Breast epithelium (tissue), 4 donors: Measurements from ENCODE around the gene FAM131C. TPM values are rescaled to one million over a fixed set of nuclear protein-coding genes. Genes with fewer than 3 reads are reported as not detected.

Experiments used
- DNase-seq, 2 donors: peaks; one replicate each; pipeline ENCODE4 v3.0.0-alpha.2; 2019; ENCODE audit warnings: low spot score in 2 of 2
- H3K27ac ChIP-seq, 2 donors: fragments of 200-600 bp; sonication (generic) in 1 of 2; one replicate each; pipeline ENCODE4 v1.5.1; 2016 to 2019; ENCODE audit warnings: mild to moderate bottlenecking in 1 of 2
- H3K27me3 ChIP-seq, 2 donors: fragments of 200-600 bp; sonication (generic) in 1 of 2; one replicate each; pipeline versions ENCODE4 v1.5.1 to v1.6.0; 2017 to 2019; ENCODE audit warnings: control low read depth in 1 of 2, mild to moderate bottlenecking in 1 of 2
- H3K36me3 ChIP-seq: fragments of 200-600 bp; one replicate; pipeline ENCODE4 v1.5.1; 2019
- H3K4me1 ChIP-seq, 2 donors: fragments of 200-600 bp; sonication (generic); one replicate each; pipeline ENCODE4 v1.5.1; 2016 to 2019; ENCODE audit warnings: control low read depth in 1 of 2
- H3K4me3 ChIP-seq, 3 donors: fragments of 200-600 bp; sonication (generic); 1 replicate in 2 of 3; 2 replicates in 1 of 3; pipeline ENCODE4 v1.5.1; 2016 to 2019; ENCODE audit warnings: mild to moderate bottlenecking in 3 of 3, moderate library complexity in 2 of 3
- H3K9me3 ChIP-seq, 2 donors: fragments of 200-600 bp; sonication (generic) in 1 of 2; one replicate each; pipeline ENCODE4 v1.5.1; 2016 to 2019; ENCODE audit warnings: control low read depth in 1 of 2
- CTCF ChIP-seq, 3 donors: fragments of 450-650 bp; IDR thresholded peaks; one replicate each; pipeline ENCODE4 v1.5.1; 2016 to 2017; ENCODE audit warnings: antibody characterized with exemption in 3 of 3, mild to moderate bottlenecking in 3 of 3, moderate library complexity in 3 of 3
- POLR2A ChIP-seq: fragments of 450-650 bp; IDR thresholded peaks from one replicate; pipeline ENCODE4 v1.6.1; 2016; ENCODE audit warnings: antibody characterized with exemption, mild to moderate bottlenecking, moderate library complexity
- POLR2AphosphoS5 ChIP-seq, 3 donors: sonication (generic); formaldehyde crosslinking; IDR thresholded peaks; one replicate each; pipeline ENCODE4 v1.6.1; 2017; ENCODE audit warnings: antibody characterized with exemption in 3 of 3
- intact Hi-C: fragments of 100-400 bp; cut with DNase I; formaldehyde crosslinking; loops from one replicate; pipeline ENCODE4 v1.15.1; 2023; ENCODE audit warnings: low total_unique reads
- total RNA-seq, 3 donors: library from RNA; depleted of rRNA; stranded (reverse); fragments of >200 nt; gene quantifications; one replicate each; pipeline ENCODE4 v1.1.0, GENCODE V29; 2016

Gene FAM131C
- total RNA-seq, 3 donors from 2014 or later = not detected

- TF ChIP-seq POLR2AphosphoS5 (IDR thresholded peaks at IDR 0.05) = no peak
- no peak for TF ChIP-seq CTCF (IDR thresholded peaks at IDR 0.05)
- TF ChIP-seq POLR2A = no peak
- intact Hi-C loops = no loop called here
- Histone ChIP-seq H3K27ac (peak overlapping the region in 1 of 2 donors; percentile 21), H3K36me3 (no peaks in the 10 kb centered on the region), H3K4me1 (peaks cover 0 to 9% of the 10 kb centered on the region in 2 donors), H3K9me3 (no peaks in the 10 kb centered on the region), H3K4me3 (no peak overlapping the region), H3K27me3 (no peaks in the 10 kb centered on the region)
- no peak for DNase-seq
Measured at GRCh38 chr1:16088351-16088911, 15.0 kb upstream of the FAM131C start.

- no peaks in the 10 kb centered on the region for H3K9me3 ChIP-seq
- H3K4me1 ChIP-seq = peaks cover 0 to 9% of the 10 kb centered on the region in 2 donors
- H3K36me3 ChIP-seq = no peaks in the 10 kb centered on the region
- TF ChIP-seq POLR2AphosphoS5 (IDR thresholded peaks at IDR 0.05) = no peak
- TF ChIP-seq POLR2A = no peak
- TF ChIP-seq CTCF (IDR thresholded peaks at IDR 0.05) = no peak
- H3K27ac ChIP-seq = peak overlapping the region in 1 of 2 donors; percentile 21
- no peak overlapping the region for H3K4me3 ChIP-seq
- no peaks in the 10 kb centered on the region for H3K27me3 ChIP-seq
- DNase-seq = no peak
- intact Hi-C loops = no loop called here
Measured at GRCh38 chr1:16087733-16088132, 14.3 kb upstream of the FAM131C start.

- no peaks in the 10 kb centered on the region for H3K36me3 ChIP-seq
- no peak overlapping the region for H3K4me3 ChIP-seq
- no peak for DNase-seq
- no peak overlapping the region for H3K27ac ChIP-seq
- H3K4me1 ChIP-seq = peaks cover 0 to 9% of the 10 kb centered on the region in 2 donors
- no peaks in the 10 kb centered on the region for H3K27me3 ChIP-seq
- H3K9me3 ChIP-seq = no peaks in the 10 kb centered on the region
- intact Hi-C loops = no loop called here
- TF ChIP-seq POLR2AphosphoS5 (IDR thresholded peaks at IDR 0.05) (no peak), POLR2A (no peak)
Measured at GRCh38 chr1:16085522-16085921, 12.1 kb upstream of the FAM131C start.

- H3K27ac ChIP-seq = no peak overlapping the region
Measured at GRCh38 chr1:16083486-16083885, 10.0 kb upstream of the FAM131C start.

GRCh38 chr1:16082283-16083038 is 9.0 kb upstream of the FAM131C start:
- intact Hi-C loops = loop anchor here (2.0 kb wide), 1 partner anchor 102 kb away; no protein-coding TSS in a partner anchor
- Histone ChIP-seq H3K4me3 (no peak overlapping the region), H3K36me3 (no peaks in the 10 kb centered on the region), H3K9me3 (no peaks in the 10 kb centered on the region), H3K27ac (no peak overlapping the region), H3K27me3 (no peaks in the 10 kb centered on the region), H3K4me1 (no peaks in the 10 kb centered on the region)
- no peak for DNase-seq
- peak; percentile 63 to 91 (median 66) for TF ChIP-seq CTCF (IDR thresholded peaks at IDR 0.05)
- no peak for TF ChIP-seq POLR2A
- no peak for TF ChIP-seq POLR2AphosphoS5 (IDR thresholded peaks at IDR 0.05)

More at GRCh38 chr1:16083486-16083885, 10.0 kb upstream of the FAM131C start:
- H3K27me3 ChIP-seq = no peaks in the 10 kb centered on the region
- H3K36me3 ChIP-seq = no peaks in the 10 kb centered on the region
- TF ChIP-seq POLR2AphosphoS5 (IDR thresholded peaks at IDR 0.05) = no peak
- no peak for TF ChIP-seq CTCF (IDR thresholded peaks at IDR 0.05)
- no peak for TF ChIP-seq POLR2A
- no peaks in the 10 kb centered on the region for H3K9me3 ChIP-seq
- peaks cover 0 to 1% of the 10 kb centered on the region in 2 donors for H3K4me1 ChIP-seq
- DNase-seq = no peak
- intact Hi-C loops = loop anchor here (2.0 kb wide), 1 partner anchor 101 kb away; no protein-coding TSS in a partner anchor
- H3K4me3 ChIP-seq = no peak overlapping the region
